GM18499 (cell line): Measurements from ENCODE around the gene EPHB2.
"Not testable (repeated sequence)": the region's sequence is repeated elsewhere in the genome, so short reads cannot be mapped to it uniquely, and the experiment has no call there.

Experiments used
- ATAC-seq: cut with Tn5 transposase; IDR thresholded peaks from one replicate; pipeline ENCODE4 v1.9.1; 2021; ENCODE audit warnings: moderate number of reproducible peaks; ENCODE audit not compliant: insufficient read depth, unreplicated experiment

The EPHB2 gene

GRCh38 chr1:22830041-22830566, 119.5 kb downstream of the EPHB2 start:
- no peak for ATAC-seq

GRCh38 chr1:22830757-22831340, 120.2 kb downstream of the EPHB2 start:
- no peak for ATAC-seq

- ATAC-seq, result no peak
Observed at GRCh38 chr1:22831729-22832413, 121.2 kb downstream of the EPHB2 start.

GRCh38 chr1:22832414-22832786, 121.8 kb downstream of the EPHB2 start:
- ATAC-seq, result no peak

- ATAC-seq, result no peak
Observed at GRCh38 chr1:22833699-22834098, 123.1 kb downstream of the EPHB2 start.

- ATAC-seq, result not testable (repeated sequence)
Observed at GRCh38 chr1:22834420-22834819, 123.8 kb downstream of the EPHB2 start.

- ATAC-seq, result no peak
Observed at GRCh38 chr1:22835636-22836319, 125.1 kb downstream of the EPHB2 start.

- ATAC-seq, result no peak
Observed at GRCh38 chr1:22836850-22837249, 126.2 kb downstream of the EPHB2 start.

- ATAC-seq, result no peak
Observed at GRCh38 chr1:22837332-22837731, 126.7 kb downstream of the EPHB2 start.

- no peak for ATAC-seq
Observed at GRCh38 chr1:22838965-22839364, 128.3 kb downstream of the EPHB2 start.

- no peak for ATAC-seq
Observed at GRCh38 chr1:22839806-22840205, 129.2 kb downstream of the EPHB2 start.

- no peak for ATAC-seq
Observed at GRCh38 chr1:22841142-22841541, 130.5 kb downstream of the EPHB2 start.

GRCh38 chr1:22841860-22842281, 131.2 kb downstream of the EPHB2 start:
- no peak for ATAC-seq

GRCh38 chr1:22843441-22844183, 133.0 kb downstream of the EPHB2 start:
- ATAC-seq, result not testable (repeated sequence)

GRCh38 chr1:22844621-22845020, 134.0 kb downstream of the EPHB2 start:
- ATAC-seq, result no peak

- ATAC-seq, result no peak
Observed at GRCh38 chr1:22845398-22845935, 134.8 kb downstream of the EPHB2 start.

GRCh38 chr1:22846458-22846857, 135.8 kb downstream of the EPHB2 start:
- no peak for ATAC-seq

- ATAC-seq, result no peak
Observed at GRCh38 chr1:22847249-22847648, 136.6 kb downstream of the EPHB2 start.

- no peak for ATAC-seq
Observed at GRCh38 chr1:22847709-22848108, 137.1 kb downstream of the EPHB2 start.

- ATAC-seq, result no peak
Observed at GRCh38 chr1:22848405-22848804, 137.8 kb downstream of the EPHB2 start.
